Measurements from ENCODE around the gene RCSD1.

The RCSD1 gene

DNA sequence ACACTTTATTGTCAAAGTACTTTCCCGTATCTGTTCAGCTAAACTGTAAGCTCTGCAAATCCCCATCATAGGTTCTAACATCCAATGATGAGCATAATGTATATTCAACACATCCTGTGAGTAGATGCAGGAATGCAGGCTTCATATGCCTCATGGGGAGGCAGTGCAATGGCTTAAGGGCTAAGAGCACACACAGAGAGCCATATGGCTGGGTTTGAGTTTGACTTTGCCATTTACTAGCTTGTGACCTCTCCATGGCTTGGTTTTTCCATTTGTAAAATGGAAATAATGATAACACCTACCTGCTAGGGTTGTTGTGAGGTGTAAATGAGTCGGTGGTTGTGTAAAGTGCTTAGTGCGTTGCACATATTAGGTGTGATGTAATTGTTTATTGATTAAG is 13.4 kb downstream of the RCSD1 start:
- DNase-seq (ENCODE audit: low read depth) = no peak

DNA sequence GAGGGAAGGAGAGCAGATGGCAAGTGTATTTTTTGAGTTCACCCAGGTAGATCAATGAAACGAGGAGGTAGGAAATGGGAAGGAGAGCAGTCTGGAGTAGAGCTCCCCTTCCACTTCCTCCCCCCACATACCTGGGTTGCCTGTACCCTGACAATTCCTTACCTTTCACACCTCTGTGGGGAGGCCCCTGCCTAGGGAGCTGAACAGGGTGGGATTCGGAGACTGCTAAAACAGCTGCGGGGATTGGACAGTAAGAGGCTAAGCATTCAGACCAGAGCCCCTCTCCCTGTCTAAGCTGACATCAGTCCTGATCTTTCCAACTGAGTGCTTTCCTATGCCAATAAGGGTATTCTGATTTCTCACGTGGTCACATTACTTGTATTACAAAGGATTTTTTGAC is 14.5 kb downstream of the RCSD1 start:
- DNase-seq (ENCODE audit: low read depth) = no peak

DNA sequence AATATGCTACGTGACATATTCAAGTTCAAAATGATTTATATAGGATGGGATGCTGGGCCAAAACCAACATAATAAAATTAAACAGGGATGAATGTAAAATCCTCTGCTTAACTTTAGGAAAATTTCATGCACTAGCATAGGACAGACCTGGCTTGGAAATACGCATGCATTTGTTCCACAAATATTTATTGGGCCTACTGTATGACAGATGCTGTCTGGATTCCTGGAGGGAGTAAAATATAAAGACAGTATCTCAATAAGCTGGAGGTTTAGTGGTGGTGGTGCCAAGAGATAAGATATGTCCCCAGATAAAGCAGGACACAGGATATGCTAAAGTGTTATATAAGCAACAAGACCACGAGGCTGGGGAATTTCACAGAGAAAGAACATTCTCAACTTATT is 15.1 kb downstream of the RCSD1 start:
- DNase-seq (ENCODE audit: low read depth) = peak; percentile 64

DNA sequence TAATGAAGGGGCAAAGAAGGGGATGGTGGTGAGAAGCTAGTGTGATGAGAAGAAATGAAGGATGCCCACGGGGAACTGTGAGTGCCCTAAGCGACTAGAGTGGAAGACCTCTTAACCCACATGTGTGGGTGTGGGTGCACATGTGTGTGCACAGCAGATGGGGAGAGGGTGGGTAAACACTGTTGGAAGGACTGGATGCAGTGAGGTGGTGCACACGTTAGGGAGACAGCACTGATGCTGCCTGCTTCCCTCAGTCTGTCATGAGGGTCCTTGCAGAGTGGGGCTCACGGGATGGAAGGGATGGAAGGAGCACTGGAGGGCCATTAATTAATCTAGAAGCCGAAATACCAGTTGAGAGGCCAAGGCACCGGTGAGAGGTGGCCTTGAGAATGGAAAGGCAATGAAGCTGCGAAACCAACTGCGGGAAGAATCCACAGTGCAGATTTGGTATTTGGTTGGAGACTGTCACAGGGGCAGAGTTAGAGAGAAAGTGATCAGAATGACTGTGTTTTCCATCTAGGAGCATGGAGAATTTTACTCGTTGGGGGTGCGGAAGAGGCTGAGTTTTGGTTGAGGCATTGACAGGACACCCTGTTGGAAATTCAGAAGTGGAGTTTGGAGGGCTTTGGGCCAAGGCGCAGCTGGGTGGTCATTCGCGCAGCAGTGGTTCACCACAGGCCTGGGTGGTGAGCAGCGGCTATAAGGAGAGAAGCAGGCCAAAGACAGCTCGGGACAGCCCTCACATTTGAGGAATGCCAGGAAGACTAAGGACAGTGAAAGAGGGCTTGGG is 15.8 kb downstream of the RCSD1 start:
- no peak for DNase-seq (ENCODE audit: low read depth)

DNA sequence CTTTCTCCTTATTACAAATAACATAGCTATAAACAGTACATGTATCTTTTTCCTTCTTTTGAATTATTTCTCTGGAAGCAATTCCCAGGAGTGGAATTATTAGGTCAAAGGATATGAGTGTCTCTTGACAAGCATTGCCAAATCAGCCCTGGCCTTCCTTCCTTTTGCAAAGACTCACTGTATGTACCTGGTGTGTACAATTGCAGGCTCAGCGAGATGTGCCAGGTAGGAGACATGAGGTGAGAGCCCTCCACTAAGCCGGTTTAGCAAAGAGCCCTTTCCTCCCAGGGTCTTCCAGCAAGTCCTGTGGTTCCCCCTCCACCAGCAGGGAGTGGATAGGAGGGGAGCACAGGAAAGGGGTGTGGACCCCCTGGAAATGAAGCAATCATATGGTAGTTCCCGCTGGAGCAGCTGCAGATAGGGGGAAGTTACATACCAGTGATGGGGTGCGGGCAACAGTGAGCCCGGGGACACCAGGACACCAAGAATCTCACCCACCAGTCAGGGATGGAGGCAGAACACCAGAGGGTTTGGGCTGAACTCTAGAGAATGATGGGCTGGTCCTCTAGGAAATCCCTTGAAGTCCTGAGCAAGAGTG is 18.3 kb downstream of the RCSD1 start:
- DNase-seq (ENCODE audit: low read depth) = no peak

DNA sequence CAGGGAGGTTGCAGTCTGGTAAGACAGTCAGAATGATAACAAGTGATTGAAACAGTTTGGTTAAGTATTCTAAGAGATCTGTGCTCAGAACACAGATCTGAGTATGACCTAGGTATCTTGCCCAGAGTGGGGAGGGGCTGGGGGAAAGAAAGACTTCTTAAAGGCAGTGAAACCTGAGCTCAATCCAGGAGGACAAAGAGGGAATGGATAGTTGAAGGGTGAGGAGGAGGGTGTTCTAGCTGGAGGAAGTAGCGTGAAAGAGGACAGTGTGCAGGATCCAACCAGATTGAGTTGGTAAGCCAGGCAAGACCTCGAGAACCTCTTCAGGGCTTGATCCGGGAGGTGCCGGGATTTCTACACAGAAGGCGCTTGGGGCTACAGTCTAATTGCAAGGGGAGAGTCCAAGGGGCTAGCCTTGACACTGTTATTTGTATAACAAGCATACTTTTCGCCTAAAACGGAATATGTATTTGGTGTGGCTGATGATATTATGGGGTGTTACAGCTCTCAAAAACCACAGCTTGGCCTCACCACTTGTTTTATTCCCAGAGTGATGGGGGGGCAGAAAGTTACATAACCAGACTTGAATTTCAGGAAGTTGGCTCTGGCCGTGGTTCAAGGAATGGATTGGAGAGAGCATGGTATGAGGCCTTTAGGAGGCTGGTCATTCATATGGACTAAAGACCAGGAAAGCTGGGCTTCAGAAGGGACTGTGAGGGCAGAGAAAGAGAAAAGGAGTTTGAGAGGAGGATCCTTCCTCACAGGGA is 19.1 kb downstream of the RCSD1 start:
- DNase-seq (ENCODE audit: low read depth) = no peak

DNA sequence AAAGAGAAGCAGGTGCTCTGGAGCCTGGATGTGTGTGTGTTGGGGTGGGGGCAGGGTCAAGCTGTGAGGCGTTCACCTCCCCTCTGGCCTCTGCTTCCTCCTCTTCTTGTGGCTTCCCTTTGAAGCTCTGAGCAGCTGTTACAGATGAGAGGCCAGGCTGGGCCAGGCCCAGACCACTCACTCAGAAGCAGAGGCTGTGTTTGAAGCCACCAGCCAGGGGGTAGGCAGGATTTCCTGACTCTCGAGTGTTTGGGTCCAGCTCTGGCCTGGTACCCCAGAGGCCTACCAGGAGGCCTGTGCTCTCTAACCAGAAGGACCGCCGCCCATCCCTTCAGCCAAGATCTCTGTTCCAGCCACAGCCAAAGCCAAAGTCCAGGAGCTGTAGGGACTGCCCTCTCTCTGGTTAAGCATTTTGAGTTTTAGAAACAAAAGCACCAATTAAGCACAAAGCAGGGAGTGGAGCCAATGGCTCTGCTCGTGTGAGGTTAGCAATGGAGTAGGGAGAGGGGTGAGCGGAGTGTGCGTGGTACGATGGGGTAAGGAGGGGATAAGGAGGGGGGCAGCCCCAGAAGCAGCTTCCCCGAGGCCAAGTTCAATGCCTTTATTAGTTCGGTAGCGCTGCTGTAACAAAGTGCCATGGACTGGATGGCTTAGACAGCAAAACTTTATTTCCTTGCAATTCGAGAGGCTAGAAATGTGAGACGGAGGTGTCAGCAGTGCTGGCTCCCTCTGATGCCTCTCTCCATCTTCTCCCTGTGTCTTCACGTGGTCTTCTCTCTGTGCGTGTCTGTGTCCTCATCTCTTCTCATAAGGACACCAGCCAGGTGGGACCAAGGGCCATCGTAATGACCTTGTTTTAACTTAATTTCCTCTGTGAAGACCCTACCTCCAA is 20.5 kb downstream of the RCSD1 start:
- DNase-seq (ENCODE audit: low read depth) = peak; percentile 70

DNA sequence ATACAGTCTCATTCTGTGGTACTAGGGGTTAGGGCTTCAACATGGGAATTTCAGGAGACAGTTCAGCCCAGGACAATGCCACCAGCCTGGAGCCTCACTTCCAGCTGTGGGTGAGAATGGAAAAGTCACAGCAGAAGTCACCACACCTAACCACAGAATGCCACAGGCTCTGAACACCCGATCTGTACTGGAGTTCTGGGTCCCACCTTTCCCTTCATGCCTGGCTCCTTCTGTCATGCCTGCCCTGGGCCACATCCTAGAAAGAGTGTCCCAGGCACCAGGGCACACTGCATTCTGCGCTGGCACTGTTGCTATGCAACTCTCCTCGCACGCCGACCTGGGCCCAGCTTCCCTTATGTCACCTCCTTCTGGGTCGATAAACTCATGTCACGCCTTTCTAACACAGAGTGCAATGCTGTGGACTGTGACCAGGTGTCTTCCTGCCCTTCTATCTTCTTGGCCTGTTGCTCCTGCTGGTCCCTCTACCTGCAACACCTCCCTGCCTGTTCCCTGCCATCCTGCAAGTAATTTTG is 21.2 kb downstream of the RCSD1 start:
- DNase-seq (ENCODE audit: low read depth) = no peak

DNA sequence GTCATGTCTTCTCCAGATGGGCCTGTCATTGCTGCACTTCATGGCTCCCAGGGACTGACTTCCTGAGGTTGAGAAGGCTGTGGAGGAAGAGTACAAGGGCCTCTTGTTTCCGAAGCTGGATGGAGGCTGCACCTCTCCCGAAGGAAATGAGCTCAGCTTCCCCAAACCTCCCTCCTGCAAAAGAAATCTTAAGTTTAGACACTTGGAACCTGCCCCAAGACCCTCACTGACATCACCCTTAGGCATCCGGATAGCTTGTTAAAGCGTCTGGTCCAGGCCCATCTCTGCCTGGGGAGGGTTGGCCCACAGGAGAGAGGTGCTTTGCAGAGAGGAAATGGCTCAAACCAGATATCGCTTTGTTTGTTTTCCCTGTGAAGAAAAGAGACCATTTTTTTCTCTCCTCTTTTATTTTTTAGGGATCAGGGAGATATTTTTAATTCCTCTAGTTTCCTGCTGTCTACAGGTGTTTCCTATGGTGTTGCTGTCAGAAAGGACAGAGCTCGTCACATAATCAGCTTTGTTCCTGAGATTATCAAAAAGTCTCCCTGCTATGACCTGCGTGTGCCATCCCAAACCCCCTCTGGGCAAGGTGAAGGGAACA is 25.0 kb downstream of the RCSD1 start:
- no peak for DNase-seq (ENCODE audit: low read depth)

DNA sequence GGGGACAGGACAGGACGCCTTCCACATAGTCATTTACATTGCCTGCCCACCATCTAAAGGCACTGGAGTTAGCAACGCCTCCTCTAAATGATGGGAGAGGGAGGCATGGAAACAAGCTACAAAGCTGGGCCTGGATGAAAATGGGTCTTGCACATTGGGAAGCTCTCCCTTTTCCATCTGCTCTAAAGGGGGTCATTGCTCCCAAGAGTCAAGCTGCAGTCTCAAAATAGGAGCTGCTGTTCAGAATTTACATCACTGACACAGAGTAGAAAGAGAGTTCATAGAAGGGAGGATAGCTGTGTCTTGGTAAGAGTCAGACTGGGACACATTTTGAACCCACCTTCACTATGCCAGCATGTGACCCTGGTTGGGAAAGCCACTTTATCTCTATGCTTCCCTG is 26.6 kb downstream of the RCSD1 start:
- no peak for DNase-seq (ENCODE audit: low read depth)

DNA sequence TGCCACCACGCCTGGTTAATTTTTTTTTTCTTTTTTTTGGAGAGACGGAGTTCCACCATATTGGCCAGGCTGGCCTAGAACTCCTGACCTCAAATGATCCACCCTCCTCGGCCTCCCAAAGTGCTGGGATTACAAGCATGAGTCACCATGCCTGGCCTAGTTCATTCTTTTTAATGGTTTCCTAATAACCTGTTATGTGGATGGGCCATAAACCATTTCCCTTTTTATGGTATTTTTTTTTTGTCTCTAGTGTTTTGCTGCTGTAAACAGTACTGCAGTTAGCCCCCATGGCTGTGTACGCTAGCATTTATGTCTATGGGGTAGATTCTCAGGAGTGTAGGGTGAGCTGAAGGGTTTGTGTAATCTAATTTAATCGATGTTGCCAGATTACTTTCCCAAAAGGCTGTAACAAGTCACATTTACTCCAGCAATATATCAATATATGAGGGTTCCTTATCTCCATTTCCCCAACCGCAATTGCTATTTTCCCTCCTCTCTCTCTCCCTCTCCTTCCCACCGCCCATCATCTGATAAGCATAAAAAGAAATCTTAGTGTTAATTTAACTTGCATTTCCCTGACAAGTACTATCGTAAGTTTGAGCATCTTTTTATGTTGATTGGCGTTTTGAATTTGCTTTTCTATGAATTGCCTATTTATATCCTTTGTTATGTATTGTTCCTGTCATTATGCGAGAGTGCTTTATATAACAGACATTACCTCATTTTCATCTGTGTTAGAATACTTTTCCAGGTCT is 28.7 kb downstream of the RCSD1 start:
- DNase-seq (ENCODE audit: low read depth) = no peak

DNA sequence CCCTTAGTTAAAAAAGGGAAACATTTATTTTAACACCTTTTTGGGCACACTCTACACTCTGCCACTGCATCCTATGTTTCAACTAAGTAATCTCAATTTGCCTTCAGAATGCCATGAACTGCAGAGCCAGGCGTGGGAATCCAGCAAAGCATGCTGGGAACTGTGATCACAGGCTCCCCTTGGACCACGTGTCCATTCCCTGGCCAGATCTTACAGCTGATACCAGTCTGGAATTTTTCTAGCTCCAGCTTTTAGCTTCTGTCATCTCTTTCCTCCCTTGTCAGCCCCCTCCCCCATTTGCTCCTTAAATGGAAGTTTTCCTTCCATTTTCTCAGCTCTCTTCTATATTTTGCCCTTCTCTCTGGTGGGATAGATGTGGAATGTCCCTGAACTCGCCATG is 29.4 kb downstream of the RCSD1 start:
- no peak for DNase-seq (ENCODE audit: low read depth)

DNA sequence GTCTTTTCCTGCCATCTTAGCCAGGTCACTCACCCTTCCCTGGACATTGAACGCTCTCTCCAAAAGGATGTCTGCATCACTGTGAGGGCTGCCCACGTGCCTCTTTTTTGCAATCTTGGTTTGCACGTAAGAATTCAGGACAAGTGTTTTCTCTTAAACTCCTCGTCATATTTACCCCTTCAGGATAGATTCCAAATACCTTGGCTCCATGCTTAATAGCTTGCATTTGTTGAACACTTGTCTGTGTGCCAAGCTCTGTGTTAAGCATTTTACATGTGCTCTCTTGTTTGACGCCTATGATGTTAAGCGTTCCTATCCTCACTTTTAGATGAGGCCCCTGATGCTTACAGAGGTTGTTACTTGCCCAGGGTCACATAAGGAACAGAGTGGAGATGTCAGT is 29.8 kb downstream of the RCSD1 start:
- DNase-seq (ENCODE audit: low read depth) = no peak

DNA sequence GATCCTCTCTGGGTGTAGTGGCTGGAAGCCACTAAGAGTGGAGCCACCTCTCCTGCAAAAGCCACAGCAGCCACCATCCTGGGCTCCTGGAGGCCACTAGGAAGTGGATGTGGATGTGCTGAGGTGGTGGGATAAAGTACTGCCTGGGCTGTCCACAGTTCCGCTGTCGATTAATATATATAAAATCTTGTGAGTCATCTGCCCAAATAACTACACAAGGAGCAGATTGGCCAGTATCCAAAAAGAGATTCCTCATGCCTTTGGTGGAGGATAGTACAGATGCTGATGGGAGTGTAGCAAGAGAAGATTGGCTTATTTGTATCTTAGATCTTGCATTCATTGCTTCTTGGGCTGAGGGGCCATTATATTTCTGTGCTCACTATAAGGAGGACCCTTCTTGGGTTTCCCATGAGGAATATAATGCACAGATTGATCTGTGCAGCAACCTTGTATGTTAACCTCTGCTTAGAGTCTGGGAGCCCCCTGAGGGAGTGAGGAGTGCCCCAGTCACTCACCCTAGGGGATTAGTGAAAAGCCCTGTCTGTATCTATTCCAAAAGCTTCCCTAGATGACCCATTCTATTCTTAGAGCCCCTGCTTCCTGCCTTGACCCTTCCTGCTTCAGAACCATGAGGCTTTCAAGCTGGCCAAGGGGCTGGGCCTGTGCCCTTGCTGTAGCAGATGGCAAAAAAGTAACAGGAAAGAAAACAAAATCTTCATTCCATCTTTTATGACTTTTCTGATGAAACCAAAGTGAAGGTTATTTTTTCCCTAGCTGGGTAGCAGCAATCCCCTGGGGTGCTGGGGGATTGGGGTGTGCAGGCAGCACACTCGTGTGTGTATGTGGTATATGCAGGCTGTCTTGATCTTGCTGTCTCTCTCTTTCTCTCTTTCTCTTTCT is 31.7 kb downstream of the RCSD1 start:
- DNase-seq (ENCODE audit: low read depth) = no peak

DNA sequence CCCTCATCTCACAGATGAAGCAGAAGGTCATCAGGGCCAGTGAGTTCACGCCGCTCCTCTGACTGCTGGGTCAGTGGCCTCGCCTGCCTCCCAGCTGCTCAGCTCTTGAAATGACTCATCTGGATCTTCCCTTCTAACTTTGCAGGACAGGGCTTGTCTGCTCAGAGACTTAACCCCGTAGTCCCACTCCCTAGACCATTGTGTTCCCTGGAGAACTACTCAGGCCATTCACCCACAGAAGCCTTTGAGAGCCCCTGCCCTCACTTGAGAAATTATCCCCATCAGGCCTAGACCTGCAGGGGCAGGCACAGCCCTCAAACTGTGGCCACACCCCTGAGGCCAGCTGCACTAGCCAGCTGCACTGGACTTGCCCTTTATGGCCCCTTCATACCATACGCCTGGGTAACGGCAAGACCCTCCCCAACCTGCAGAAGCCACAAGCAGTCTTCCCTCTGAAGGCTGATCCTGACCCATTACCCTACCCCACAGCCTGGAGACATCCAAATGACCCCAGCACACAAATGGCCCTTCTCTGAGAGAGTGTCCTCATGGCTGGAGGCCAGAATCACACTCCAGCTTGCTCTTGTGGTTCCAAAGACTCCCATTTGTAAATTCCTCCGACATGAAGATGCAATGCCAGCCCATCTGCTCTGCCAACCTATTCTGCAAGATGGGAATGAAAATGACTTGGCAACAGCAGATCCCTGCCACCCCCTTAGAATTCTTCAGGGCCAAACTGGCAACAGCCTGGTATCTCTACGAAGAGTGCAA is 33.2 kb downstream of the RCSD1 start:
- no peak for DNase-seq (ENCODE audit: low read depth)

DNA sequence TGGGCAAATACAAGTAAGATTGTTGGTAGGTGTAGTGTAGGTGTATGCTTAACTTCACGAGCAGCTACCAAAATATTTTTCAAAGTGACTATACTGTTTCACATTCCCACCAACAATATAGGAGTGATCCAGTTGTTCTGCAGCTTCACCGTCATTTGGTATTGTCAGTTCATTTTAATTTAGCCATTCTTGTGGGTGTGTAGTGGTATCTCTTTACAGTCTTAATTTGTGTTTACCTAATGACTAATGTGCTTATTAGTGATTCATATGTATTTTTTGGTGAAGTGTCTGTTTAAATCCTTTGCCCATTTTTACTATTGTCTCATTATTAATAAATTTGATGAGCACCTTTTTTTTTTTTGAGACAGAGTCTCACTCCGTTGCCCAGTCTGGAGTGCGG is 35.4 kb downstream of the RCSD1 start:
- no peak for DNase-seq (ENCODE audit: low read depth)

DNA sequence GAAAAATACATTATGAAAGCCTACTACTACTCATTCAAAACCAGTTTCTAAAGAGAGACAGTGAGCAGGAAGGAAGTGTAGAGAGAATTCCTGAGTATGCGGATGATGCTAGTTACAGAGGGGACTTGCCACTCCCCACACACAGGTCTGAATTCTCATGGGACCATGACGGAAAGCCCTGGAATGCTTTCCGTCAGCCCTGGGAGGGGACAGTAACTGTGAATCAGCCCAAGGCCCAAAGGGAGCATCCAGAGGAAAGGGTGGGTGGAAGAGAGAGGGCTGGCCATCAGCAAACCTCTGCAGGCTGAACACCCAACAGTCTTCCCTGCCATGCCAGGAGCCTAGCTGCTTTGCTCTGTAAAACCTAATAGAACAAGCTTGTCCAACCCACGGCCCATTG is 36.4 kb downstream of the RCSD1 start:
- no peak for DNase-seq (ENCODE audit: low read depth)

DNA sequence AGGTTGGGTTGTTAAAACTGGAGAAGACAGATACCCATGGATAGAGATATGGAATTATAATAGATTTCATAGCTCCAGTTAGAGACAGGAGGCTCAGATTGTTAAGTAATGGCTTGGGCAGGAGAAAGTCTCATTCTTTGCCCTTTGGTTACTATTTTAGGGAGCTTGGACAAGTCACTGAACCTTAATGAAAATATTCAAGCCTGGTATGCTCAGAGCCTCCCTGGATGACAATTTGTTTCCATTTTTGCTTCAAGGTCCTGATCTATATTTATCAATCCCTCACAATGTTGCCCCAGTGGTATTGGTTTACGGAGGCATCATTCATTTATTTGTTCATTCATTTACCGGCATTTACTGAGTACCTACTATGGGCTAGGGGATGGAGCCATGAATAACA is 37.5 kb downstream of the RCSD1 start:
- no peak for DNase-seq (ENCODE audit: low read depth)

DNA sequence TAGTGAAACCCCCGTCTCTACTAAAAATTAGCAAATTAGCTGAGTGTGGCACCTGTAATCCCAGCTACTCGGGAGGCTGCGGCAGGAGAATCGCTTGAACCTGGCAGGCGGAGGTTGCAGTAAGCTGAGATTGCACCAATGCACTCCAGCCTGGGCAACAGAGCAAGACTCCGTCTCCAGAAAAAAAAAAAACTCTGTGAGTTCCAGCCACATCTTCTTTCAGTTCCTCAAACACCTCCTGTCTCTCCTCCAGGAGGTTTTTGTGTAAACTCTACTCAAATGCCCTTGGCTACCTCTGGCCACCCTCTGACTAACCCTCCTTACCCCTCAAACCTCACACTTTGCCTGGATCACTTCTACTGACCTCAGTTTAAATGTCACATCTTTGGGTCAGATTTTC is 38.1 kb downstream of the RCSD1 start:
- no peak for DNase-seq (ENCODE audit: low read depth)

Measured in CMK (cell line).